ENCODE data around the gene SPNS1.
"Not testable (repeated sequence)": the region's sequence is repeated elsewhere in the genome, so short reads cannot be mapped to it uniquely, and the experiment has no call there.

The SPNS1 gene

DNA sequence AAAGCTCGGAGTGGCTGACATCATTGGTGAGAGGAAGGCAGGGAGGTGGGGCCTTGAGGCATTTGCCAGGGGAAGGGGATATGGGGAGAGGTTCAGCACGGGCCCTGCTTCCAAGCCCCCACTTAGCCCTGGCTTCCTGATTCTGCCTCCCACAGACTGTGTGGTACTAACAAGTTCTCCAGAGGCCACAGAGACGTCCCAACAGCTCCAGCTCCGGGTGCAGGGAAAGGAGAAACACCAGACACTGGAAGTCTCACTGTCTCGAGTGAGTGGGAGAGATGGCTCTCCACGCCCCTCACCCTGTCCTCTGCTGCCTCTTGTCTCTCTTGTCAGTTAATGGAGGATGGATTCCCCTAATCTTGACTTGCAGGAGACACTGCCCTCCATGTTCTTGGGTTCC, 15.7 kb upstream of the SPNS1 start:
- Histone ChIP-seq H3K27ac (no peak overlapping the region), H3K4me3 (no peak overlapping the region)
- no peak for TF ChIP-seq CTCF (IDR thresholded peaks at IDR 0.05)
- DNase-seq (ENCODE audit: low spot score) = no peak

- Histone ChIP-seq H3K27ac (no peak overlapping the region), H3K4me3 (no peak overlapping the region)
- TF ChIP-seq CTCF (IDR thresholded peaks at IDR 0.05) = no peak
- DNase-seq (ENCODE audit: low spot score) = no peak
Observed at GRCh38 chr16:28964072-28964471, 10.5 kb upstream of the SPNS1 start.

DNA sequence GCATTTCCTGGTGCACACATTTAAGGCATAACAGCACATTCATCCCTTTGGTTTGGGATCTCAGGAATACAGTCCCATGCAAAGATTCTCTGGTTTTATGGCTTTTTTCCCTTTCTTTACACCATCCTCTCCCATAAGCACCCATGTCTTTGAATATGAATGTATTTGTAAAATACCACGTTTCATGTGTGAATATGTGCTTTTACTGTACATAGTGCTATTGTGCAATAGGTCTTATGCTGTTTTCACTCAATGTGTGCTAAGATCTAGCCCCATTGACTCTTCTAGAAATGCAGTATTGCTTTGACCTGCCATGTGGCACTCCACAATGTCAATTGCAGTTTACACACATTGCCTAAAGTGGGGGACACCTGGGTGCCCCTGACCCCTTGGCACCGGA, 10.1 kb upstream of the SPNS1 start:
- no peak for DNase-seq (ENCODE audit: low spot score)
- no peak for TF ChIP-seq CTCF (IDR thresholded peaks at IDR 0.05)
- no peak overlapping the region for H3K27ac ChIP-seq
- H3K4me3 ChIP-seq = no peak overlapping the region

GRCh38 chr16:28967156-28967555, 7.4 kb upstream of the SPNS1 start:
- Histone ChIP-seq H3K27ac (no peak overlapping the region), H3K4me3 (no peak overlapping the region)
- TF ChIP-seq CTCF (IDR thresholded peaks at IDR 0.05) = no peak
- no peak for DNase-seq (ENCODE audit: low spot score)

GRCh38 chr16:28969696-28970095, 4.9 kb upstream of the SPNS1 start:
- DNase-seq (ENCODE audit: low spot score); H3K27ac ChIP-seq; H3K4me3 ChIP-seq: not testable (repeated sequence)

GRCh38 chr16:28974007-28974436, 556 bp upstream of the SPNS1 start:
- peak; percentile 11 for TF ChIP-seq CTCF (IDR thresholded peaks at IDR 0.05)
- H3K27ac ChIP-seq = peak overlapping the region; percentile 79 to 81
- peak overlapping the region; percentile 84 for H3K4me3 ChIP-seq
- no peak for DNase-seq (ENCODE audit: low spot score)

DNA sequence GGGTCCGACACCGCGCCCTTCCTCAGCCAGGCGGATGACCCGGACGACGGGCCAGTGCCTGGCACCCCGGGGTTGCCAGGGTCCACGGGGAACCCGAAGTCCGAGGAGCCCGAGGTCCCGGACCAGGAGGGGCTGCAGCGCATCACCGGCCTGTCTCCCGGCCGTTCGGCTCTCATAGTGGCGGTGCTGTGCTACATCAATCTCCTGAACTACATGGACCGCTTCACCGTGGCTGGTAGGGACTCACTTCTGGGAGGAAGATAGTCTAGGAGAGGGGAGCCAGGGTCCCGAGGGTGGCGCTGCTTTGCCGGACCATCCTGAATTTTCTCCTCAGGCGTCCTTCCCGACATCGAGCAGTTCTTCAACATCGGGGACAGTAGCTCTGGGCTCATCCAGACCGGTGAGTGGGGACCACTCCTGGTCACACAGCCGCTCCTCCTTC, 601 bp downstream of the SPNS1 start:
- peak overlapping the region; percentile 84 for H3K4me3 ChIP-seq
- DNase-seq (ENCODE audit: low spot score) = no peak
- peak overlapping the region; percentile 79 to 81 for H3K27ac ChIP-seq
- no peak for TF ChIP-seq CTCF (IDR thresholded peaks at IDR 0.05)
